ENCODE measurements around the gene CPT2.

DNA sequence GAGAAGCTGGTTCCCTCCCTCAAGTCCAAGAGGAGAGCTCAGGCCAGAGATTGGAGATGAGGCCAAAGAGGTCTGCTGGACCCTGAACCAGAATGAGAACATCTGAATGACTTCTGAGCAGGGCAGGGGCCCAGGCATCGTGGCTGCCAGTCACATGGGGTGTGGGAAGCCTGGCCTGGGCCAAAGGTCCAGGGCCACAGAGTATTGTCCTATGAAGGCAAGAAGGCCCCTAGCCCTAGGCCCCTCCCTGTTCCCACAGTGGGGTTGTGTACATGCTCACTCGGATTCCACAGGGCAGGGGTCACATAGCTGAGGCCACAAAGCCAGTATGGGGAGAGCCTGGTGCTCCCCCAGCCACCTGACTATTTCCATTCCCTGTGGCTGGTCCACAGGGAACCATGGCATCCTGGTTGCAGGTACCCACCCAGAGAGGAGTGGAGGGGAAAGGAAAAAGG, 35.7 kb upstream of the CPT2 start:
- TF ChIP-seq, protein P1, sequence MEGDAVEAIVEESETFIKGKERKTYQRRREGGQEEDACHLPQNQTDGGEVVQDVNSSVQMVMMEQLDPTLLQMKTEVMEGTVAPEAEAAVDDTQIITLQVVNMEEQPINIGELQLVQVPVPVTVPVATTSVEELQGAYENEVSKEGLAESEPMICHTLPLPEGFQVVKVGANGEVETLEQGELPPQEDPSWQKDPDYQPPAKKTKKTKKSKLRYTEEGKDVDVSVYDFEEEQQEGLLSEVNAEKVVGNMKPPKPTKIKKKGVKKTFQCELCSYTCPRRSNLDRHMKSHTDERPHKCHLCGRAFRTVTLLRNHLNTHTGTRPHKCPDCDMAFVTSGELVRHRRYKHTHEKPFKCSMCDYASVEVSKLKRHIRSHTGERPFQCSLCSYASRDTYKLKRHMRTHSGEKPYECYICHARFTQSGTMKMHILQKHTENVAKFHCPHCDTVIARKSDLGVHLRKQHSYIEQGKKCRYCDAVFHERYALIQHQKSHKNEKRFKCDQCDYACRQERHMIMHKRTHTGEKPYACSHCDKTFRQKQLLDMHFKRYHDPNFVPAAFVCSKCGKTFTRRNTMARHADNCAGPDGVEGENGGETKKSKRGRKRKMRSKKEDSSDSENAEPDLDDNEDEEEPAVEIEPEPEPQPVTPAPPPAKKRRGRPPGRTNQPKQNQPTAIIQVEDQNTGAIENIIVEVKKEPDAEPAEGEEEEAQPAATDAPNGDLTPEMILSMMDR (IDR thresholded peaks at IDR 0.05): no peak
- TF ChIP-seq EZH2phosphoT487 (IDR thresholded peaks at IDR 0.05): no peak
- TF ChIP-seq EZH2 (IDR thresholded peaks at IDR 0.05): no peak
